IPS-NIHi7 (cell line): ENCODE data around the gene KRTAP4-4.
"Not testable (repeated sequence)": the region's sequence is repeated elsewhere in the genome, so short reads cannot be mapped to it uniquely, and the experiment has no call there.

Source experiments
- DNase-seq: peaks from one replicate; pipeline ENCODE4 v3.0.0; 2012; ENCODE audit warnings: mixed read lengths; ENCODE audit errors: extremely low spot score

The KRTAP4-4 gene

GRCh38 chr17:41160648-41161047, at the start of gene KRTAP4-4:
Gene KRTAP4-4 (minus strand): TSS chr17:41160748. CDS start chr17:41160691, 57 bp downstream.
- no peak for DNase-seq

- DNase-seq, result no peak
These were observed 39.0 kb upstream of the KRTAP4-4 start for GRCh38 chr17:41199421-41200078.

- no peak for DNase-seq
These were observed 35.5 kb upstream of the KRTAP4-4 start for GRCh38 chr17:41196068-41196467.

- DNase-seq, result no peak
These were observed 29.8 kb upstream of the KRTAP4-4 start for GRCh38 chr17:41190328-41190727.

- DNase-seq, result not testable (repeated sequence)
These were observed 29.3 kb upstream of the KRTAP4-4 start, which contains the start of gene KRTAP9-1 for GRCh38 chr17:41189837-41190318. Gene KRTAP9-1 (plus strand): TSS chr17:41189887. CDS start chr17:41189887, 0 bp downstream.

GRCh38 chr17:41186872-41187271, 26.3 kb upstream of the KRTAP4-4 start:
- no peak for DNase-seq

GRCh38 chr17:41185001-41185400, 24.5 kb upstream of the KRTAP4-4 start:
- DNase-seq, result no peak

- DNase-seq, result no peak
These were observed 24.0 kb upstream of the KRTAP4-4 start, which contains the start of gene KRTAP4-1 for GRCh38 chr17:41184480-41184961. Gene KRTAP4-1 (minus strand): TSS chr17:41184911. CDS start chr17:41184854, 57 bp downstream.

GRCh38 chr17:41178843-41179616, 18.5 kb upstream of the KRTAP4-4 start:
- DNase-seq, result no peak

- DNase-seq, result no peak
These were observed 17.8 kb upstream of the KRTAP4-4 start for GRCh38 chr17:41178341-41178740.

- DNase-seq, result no peak
These were observed 17.3 kb upstream of the KRTAP4-4 start, which contains the start of gene KRTAP4-2 for GRCh38 chr17:41177727-41178271. Gene KRTAP4-2 (minus strand): TSS chr17:41178221. CDS start chr17:41178164, 57 bp downstream.

- DNase-seq, result no peak
These were observed 16.3 kb upstream of the KRTAP4-4 start for GRCh38 chr17:41176744-41177387.

- no peak for DNase-seq
These were observed 11.3 kb upstream of the KRTAP4-4 start for GRCh38 chr17:41171886-41172285.

GRCh38 chr17:41168121-41168520, 7.6 kb upstream of the KRTAP4-4 start, which contains the start of gene KRTAP4-3:
Gene KRTAP4-3 (minus strand): TSS chr17:41168221. CDS start chr17:41168172, 49 bp downstream.
- DNase-seq, result no peak

- no peak for DNase-seq
These were observed 7.0 kb upstream of the KRTAP4-4 start for GRCh38 chr17:41167561-41167960.

GRCh38 chr17:41163828-41164227, 3.3 kb upstream of the KRTAP4-4 start:
- DNase-seq, result no peak

GRCh38 chr17:41160190-41160589, 358 bp downstream of the KRTAP4-4 start:
- DNase-seq, result not testable (repeated sequence)

- no peak for DNase-seq
These were observed 6.7 kb downstream of the KRTAP4-4 start for GRCh38 chr17:41153856-41154255.

- no peak for DNase-seq
These were observed 9.0 kb downstream of the KRTAP4-4 start for GRCh38 chr17:41151525-41151924.

- no peak for DNase-seq
These were observed 10.5 kb downstream of the KRTAP4-4 start for GRCh38 chr17:41150026-41150425.

- DNase-seq, result no peak
These were observed 10.9 kb downstream of the KRTAP4-4 start, which contains the start of gene KRTAP4-5 for GRCh38 chr17:41149652-41149985. Gene KRTAP4-5 (minus strand): TSS chr17:41149825. CDS start chr17:41149767, 58 bp downstream.
